ENCODE measurements around the gene NRXN2.

DNA sequence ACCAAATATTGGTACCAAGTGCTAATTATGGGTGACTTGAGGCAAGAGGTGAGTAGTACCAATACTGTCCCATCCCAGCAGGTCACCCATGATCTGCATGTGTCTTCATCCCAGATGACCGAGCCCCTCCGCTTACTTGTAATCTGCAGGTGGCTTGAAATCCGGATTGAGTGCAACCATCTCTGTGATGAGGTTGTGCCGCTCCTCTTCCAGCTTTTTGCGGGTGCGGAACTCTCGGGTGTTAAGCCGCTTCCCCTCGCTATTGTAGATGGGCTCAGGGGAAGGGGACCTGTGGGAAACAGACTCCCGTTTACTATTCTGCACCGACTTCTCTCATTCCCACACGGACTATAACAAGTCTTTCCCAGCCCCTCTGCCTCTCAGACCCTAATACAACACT is 47.1 kb upstream of the NRXN2 start:
- no peak for TF ChIP-seq POLR2A (IDR thresholded peaks at IDR 0.05)
- TF ChIP-seq, protein P1, sequence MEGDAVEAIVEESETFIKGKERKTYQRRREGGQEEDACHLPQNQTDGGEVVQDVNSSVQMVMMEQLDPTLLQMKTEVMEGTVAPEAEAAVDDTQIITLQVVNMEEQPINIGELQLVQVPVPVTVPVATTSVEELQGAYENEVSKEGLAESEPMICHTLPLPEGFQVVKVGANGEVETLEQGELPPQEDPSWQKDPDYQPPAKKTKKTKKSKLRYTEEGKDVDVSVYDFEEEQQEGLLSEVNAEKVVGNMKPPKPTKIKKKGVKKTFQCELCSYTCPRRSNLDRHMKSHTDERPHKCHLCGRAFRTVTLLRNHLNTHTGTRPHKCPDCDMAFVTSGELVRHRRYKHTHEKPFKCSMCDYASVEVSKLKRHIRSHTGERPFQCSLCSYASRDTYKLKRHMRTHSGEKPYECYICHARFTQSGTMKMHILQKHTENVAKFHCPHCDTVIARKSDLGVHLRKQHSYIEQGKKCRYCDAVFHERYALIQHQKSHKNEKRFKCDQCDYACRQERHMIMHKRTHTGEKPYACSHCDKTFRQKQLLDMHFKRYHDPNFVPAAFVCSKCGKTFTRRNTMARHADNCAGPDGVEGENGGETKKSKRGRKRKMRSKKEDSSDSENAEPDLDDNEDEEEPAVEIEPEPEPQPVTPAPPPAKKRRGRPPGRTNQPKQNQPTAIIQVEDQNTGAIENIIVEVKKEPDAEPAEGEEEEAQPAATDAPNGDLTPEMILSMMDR (IDR thresholded peaks at IDR 0.05), result no peak

All from heart left ventricle (tissue), 13 donors.